ENCODE measurements around the gene FAM117B. TPM values are rescaled to one million over a fixed set of nuclear protein-coding genes. Genes with fewer than 3 reads are reported as not detected.

The FAM117B gene
- polyA plus RNA-seq, 1 donor (not counting 4 experiments of a cell fraction or from before 2014, with no cell fraction given) = 1.9 TPM

- TF ChIP-seq CTCF (optimal IDR thresholded peaks at IDR 0.05 in 1 of 3, IDR thresholded peaks at IDR 0.05 in 1 of 3, conservative IDR thresholded peaks at IDR 0.05 in 1 of 3; ENCODE audit: extremely low read depth in 1 of 3, insufficient read depth in 2 of 3, low read length in 3 of 3) = no peak
- no peak for TF ChIP-seq EZH2 (IDR thresholded peaks at IDR 0.05; ENCODE audit: low read length)
- dilution Hi-C loops (cut with MboI; ENCODE audit: extremely low pct_ligation_motif_present, low sequenced_read_pairs) = no loop called here
- Histone ChIP-seq H3K4me3 (ENCODE audit: control insufficient read depth in 2 of 3, extremely low read depth in 1 of 3, insufficient read depth in 2 of 3, low read depth in 1 of 3, low read length in 3 of 3) (no peak overlapping the region), H3K27me3 (ENCODE audit: control insufficient read depth, extremely low read depth, insufficient read depth, low read length) (no peaks in the 10 kb centered on the region), H3K79me2 (ENCODE audit: control insufficient read depth, insufficient read depth, low read length) (no peaks in the 10 kb centered on the region), H3K9me3 (ENCODE audit: control insufficient read depth, low read depth, low read length) (no peaks in the 10 kb centered on the region), H2AFZ (ENCODE audit: control insufficient read depth, low read length) (no peak overlapping the region), H4K20me1 (ENCODE audit: control insufficient read depth, extremely low read depth, insufficient read depth, low read length) (no peaks in the 10 kb centered on the region), H3K4me1 (ENCODE audit: control insufficient read depth, extremely low read depth, insufficient read depth, low read length) (peaks cover 12% of the 10 kb centered on the region), H3K9me1 (ENCODE audit: control insufficient read depth, extremely low read depth, insufficient read depth, low read length) (no peaks in the 10 kb centered on the region), H3K36me3 (ENCODE audit: control insufficient read depth in 2 of 2, extremely low read depth in 1 of 2, insufficient read depth in 2 of 2, low read length in 2 of 2) (no peaks in the 10 kb centered on the region), H3K27ac (ENCODE audit: control insufficient read depth, insufficient read depth, low read length) (no peak overlapping the region), H3K9ac (ENCODE audit: control insufficient read depth, extremely low read depth, insufficient read depth, low read length) (no peak overlapping the region), H3K4me2 (ENCODE audit: control insufficient read depth, extremely low read depth, insufficient read depth, low read depth, low read length) (no peak overlapping the region)
- no peak for FAIRE-seq
- DNase-seq (ENCODE audit: low read depth, low spot score) = no peak
Observed at GRCh38 chr2:202610380-202610779, 24.4 kb upstream of the FAM117B start.

GRCh38 chr2:202612145-202612544, 22.6 kb upstream of the FAM117B start:
- no peak for DNase-seq (ENCODE audit: low read depth, low spot score)
- no peak for FAIRE-seq
- TF ChIP-seq CTCF (optimal IDR thresholded peaks at IDR 0.05 in 1 of 3, IDR thresholded peaks at IDR 0.05 in 1 of 3, conservative IDR thresholded peaks at IDR 0.05 in 1 of 3; ENCODE audit: extremely low read depth in 1 of 3, insufficient read depth in 2 of 3, low read length in 3 of 3) (no peak), EZH2 (IDR thresholded peaks at IDR 0.05; ENCODE audit: low read length) (no peak)
- H3K4me2 ChIP-seq (ENCODE audit: control insufficient read depth, extremely low read depth, insufficient read depth, low read depth, low read length) = no peak overlapping the region
- H3K4me1 ChIP-seq (ENCODE audit: control insufficient read depth, extremely low read depth, insufficient read depth, low read length) = peaks cover 12% of the 10 kb centered on the region
- H3K9me1 ChIP-seq (ENCODE audit: control insufficient read depth, extremely low read depth, insufficient read depth, low read length) = no peaks in the 10 kb centered on the region
- no peaks in the 10 kb centered on the region for H4K20me1 ChIP-seq (ENCODE audit: control insufficient read depth, extremely low read depth, insufficient read depth, low read length)
- no peak overlapping the region for H3K9ac ChIP-seq (ENCODE audit: control insufficient read depth, extremely low read depth, insufficient read depth, low read length)
- no peaks in the 10 kb centered on the region for H3K36me3 ChIP-seq (ENCODE audit: control insufficient read depth in 2 of 2, extremely low read depth in 1 of 2, insufficient read depth in 2 of 2, low read length in 2 of 2)
- no peaks in the 10 kb centered on the region for H3K79me2 ChIP-seq (ENCODE audit: control insufficient read depth, insufficient read depth, low read length)
- no peak overlapping the region for H3K4me3 ChIP-seq (ENCODE audit: control insufficient read depth in 2 of 3, extremely low read depth in 1 of 3, insufficient read depth in 2 of 3, low read depth in 1 of 3, low read length in 3 of 3)
- no peak overlapping the region for H3K27ac ChIP-seq (ENCODE audit: control insufficient read depth, insufficient read depth, low read length)
- H3K9me3 ChIP-seq (ENCODE audit: control insufficient read depth, low read depth, low read length) = no peaks in the 10 kb centered on the region
- dilution Hi-C loops (cut with MboI; ENCODE audit: extremely low pct_ligation_motif_present, low sequenced_read_pairs) = no loop called here
- no peaks in the 10 kb centered on the region for H3K27me3 ChIP-seq (ENCODE audit: control insufficient read depth, extremely low read depth, insufficient read depth, low read length)
- H2AFZ ChIP-seq (ENCODE audit: control insufficient read depth, low read length) = no peak overlapping the region
